ENCODE data around the gene MAP3K13.
A peak's percentile ranks its signal among the peaks of the same experiment; 100 is the strongest.

DNA sequence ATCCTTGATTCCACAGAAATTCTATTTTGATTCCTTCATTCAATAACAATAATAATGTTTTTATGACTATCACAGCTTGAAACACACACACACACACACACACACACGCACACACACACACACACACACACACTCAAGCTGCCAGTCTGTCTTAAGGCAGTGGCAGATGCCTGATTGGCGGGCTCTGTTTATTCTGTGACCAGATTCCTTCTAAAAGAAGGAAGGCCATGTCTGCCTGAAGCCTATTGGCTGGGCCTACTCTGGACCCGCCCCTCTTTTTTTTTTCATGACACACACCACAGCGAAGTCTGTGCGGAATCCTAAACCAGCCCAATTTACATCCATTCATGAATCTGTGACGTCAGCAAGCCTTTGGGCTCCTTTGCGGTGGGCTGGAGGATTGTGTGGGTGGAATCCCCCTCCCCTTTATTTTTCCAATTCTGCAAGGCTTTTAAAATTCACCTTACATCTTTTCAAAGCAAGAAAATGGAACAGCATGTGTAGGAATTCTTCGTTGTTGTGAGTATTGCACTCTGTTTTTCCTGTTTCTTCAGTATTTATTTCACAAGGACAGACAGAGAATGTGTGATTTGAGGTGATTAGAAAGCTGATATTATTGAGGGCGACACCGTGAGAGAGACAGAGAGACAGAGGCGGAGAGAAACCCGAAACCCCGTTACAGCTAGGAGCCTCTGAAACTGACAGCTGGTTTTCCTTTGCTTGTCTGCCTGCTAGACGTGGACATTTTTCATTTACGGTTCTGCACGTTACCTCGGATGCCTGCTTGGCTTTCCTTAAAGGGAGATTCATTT lies at the start of gene MAP3K13:
- peak in 1 of 4 donors; percentile 44 for TF ChIP-seq POLR2AphosphoS5 (IDR thresholded peaks at IDR 0.05)
- no peak for TF ChIP-seq POLR2A (IDR thresholded peaks at IDR 0.05)
- TF ChIP-seq, protein P1, sequence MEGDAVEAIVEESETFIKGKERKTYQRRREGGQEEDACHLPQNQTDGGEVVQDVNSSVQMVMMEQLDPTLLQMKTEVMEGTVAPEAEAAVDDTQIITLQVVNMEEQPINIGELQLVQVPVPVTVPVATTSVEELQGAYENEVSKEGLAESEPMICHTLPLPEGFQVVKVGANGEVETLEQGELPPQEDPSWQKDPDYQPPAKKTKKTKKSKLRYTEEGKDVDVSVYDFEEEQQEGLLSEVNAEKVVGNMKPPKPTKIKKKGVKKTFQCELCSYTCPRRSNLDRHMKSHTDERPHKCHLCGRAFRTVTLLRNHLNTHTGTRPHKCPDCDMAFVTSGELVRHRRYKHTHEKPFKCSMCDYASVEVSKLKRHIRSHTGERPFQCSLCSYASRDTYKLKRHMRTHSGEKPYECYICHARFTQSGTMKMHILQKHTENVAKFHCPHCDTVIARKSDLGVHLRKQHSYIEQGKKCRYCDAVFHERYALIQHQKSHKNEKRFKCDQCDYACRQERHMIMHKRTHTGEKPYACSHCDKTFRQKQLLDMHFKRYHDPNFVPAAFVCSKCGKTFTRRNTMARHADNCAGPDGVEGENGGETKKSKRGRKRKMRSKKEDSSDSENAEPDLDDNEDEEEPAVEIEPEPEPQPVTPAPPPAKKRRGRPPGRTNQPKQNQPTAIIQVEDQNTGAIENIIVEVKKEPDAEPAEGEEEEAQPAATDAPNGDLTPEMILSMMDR (IDR thresholded peaks at IDR 0.05) = no peak

Data from sigmoid colon (tissue), 4 donors.